HCT116 (cell line): ENCODE results near the gene GPR157.

Experiments used
- ATF3 ChIP-seq: IDR thresholded peaks from 2 replicates; pipeline ENCODE4 v1.6.1; 2012
- CTCF ChIP-seq, 3 experiments: fragments of 200-600 bp in 1 of 3; sonication (generic) in 1 of 3; IDR thresholded peaks in 2 of 3; conservative IDR thresholded peaks in 1 of 3; 2 replicates each; pipeline ENCODE4 v1.5.1; 2012 to 2017; ENCODE audit warnings: low read depth in 2 of 3, low read length in 2 of 3, antibody characterized with exemption in 1 of 3, borderline replicate concordance in 1 of 3, control low read depth in 1 of 3, mild to moderate bottlenecking in 1 of 3, mixed read lengths in 1 of 3, mixed run types in 1 of 3, moderate library complexity in 1 of 3; ENCODE audit not compliant: insufficient read depth in 1 of 3
- POLR2A ChIP-seq: IDR thresholded peaks from 2 replicates; pipeline ENCODE4 v1.7.0; 2011; ENCODE audit warnings: borderline replicate concordance; ENCODE audit not compliant: insufficient read depth, insufficient read length; ENCODE audit errors: extremely low read depth
- ZFX ChIP-seq: fragments of 450-650 bp; IDR thresholded peaks from 2 replicates; pipeline ENCODE4 v1.6.1; 2017

GRCh38 chr1:9051379-9051778, 77.5 kb downstream of the GPR157 start:
- no peak for TF ChIP-seq POLR2A
- no peak for TF ChIP-seq ATF3
- TF ChIP-seq CTCF (IDR thresholded peaks at IDR 0.05 in 2 of 3, conservative IDR thresholded peaks at IDR 0.05 in 1 of 3; ENCODE audit: borderline replicate concordance in 1 of 3, insufficient read depth in 1 of 3, low read depth in 2 of 3, low read length in 2 of 3), result no peak
- TF ChIP-seq ZFX, result no peak
